ENCODE results near the gene SHISA9.

Gene SHISA9

DNA sequence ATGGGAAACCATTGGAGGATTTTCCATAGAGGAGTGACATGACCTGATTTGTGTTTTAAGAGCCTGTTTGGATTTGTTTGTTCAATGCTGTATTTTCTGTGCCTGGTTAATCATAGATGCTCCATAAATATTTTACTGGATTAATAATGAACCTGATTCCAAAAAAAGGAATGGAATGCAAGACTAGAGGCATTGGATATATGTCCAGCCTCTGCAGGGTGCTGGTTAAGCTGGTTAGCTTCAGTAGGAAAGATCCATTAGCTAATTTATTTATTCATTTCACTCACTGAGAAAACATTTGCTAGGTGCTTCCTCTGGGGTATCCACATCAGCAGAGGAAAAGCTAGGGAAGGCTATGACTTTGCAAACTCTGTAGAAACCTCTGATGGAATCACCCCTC, 57.7 kb downstream of the SHISA9 start:
- no peak for DNase-seq

DNA sequence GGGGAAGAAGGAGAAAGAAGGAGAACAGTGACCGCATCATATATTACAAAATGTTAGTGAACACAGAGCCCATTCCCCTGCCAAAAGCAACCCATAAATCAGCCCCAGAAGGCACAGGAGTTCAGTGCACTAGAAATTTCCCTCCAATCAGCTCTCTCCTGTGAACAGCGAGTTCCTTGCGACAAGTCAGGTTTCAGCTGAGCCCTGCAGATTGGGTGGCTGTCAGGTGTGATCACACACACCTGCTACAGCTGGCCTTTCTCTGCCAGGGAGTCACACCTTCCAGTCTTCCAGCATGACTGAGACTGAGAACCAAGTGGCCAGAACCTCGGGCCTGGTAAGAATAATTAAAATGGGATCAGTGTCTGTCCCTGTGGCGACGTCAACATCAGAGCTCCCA, 60.2 kb downstream of the SHISA9 start:
- DNase-seq: no peak

DNA sequence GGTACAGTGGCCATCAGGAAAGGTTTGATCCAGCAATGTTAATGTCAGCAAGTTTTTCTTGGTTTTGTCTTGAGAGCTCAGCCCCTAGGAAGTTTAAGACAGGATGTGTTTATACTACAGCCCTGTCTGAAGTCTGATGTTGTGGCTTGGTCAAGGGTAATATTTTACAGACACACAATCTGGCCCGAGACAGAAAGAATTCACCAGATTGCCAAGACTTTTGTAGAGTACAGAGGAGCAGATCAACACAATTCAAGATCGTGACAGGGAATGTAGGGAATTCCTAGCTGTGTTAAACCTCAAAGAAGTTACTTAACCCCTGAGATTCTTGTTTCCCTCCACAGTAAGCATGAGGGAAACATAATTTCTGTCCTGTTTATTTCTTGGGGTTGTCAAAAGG, 63.1 kb downstream of the SHISA9 start:
- no peak for DNase-seq

DNA sequence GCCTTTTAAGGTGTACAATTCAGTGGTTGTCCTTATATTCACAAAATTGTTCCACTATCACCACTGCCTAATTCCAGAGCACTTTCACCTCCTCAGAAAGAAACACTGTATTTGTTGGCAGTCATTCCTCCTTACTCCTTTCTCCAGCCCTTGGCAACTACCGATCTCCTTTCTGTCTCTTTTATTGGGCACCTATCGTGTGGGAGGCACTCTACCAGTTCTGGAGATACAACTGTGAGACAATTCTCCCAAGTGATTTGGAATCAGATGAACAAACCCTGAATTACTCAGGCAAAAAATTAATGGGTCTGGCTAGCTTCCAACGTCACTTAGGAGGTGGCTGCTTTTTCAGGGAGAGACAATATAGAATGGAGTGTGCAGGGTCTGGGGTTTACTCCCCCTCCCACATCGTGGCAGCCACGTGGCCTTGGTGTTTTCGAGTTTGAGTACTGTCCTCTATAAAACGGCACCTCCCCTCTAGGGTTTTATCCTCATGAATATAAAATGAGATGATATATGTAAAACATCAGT, 63.9 kb downstream of the SHISA9 start:
- no peak for DNase-seq

DNA sequence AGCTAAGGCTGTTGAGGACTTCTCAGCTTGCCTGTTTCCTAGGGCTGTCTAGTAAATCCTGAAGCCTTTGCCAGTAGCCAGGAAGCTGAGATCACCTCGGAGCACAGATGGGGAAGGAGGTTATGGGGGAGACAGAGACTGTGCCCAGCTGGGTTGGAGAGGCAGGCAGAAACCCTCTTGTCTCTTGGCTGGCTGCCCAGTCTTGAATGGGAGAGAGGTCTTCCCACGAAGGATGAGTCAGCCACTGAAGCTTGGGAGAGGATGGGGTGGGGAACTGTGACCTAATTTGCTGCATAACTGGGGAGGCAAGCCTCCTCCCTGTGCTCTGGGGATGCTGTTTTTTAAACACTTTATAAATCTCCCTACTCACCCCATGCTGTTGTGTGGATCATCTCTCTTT, 69.8 kb downstream of the SHISA9 start:
- no peak for DNase-seq

- DNase-seq: no peak
Observed at GRCh38 chr16:12972246-12972645, 70.8 kb downstream of the SHISA9 start.

DNA sequence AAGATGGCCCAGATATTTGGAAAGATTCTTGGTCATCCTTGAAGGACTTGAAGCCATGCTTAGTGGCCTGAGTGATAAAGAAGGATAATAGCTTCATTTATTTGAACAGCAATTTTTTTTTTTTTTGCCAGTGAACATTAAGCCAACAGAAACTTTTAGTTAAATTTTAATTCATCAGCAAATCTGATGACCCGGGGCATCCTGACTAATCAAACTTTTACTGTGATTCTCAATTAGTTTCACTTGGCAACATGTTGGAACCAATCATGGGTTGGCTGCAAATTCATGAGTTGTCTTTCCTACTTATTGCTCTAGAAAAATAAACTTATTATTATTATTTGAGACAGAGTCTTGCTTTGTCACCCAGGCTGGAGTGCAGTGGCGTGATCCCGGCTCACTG, 74.4 kb downstream of the SHISA9 start:
- DNase-seq: no peak

- no peak for DNase-seq
Observed at GRCh38 chr16:12976496-12976895, 75.1 kb downstream of the SHISA9 start.

- no peak for DNase-seq
Observed at GRCh38 chr16:12976936-12977335, 75.5 kb downstream of the SHISA9 start.

GRCh38 chr16:12985516-12985915, 84.1 kb downstream of the SHISA9 start:
- DNase-seq: no peak

GRCh38 chr16:12988071-12988470, 86.7 kb downstream of the SHISA9 start:
- no peak for DNase-seq

GRCh38 chr16:12992066-12992465, 90.7 kb downstream of the SHISA9 start:
- no peak for DNase-seq

GRCh38 chr16:12994402-12994801, 93.0 kb downstream of the SHISA9 start:
- no peak for DNase-seq

- DNase-seq: no peak
Observed at GRCh38 chr16:12995721-12996372, 94.4 kb downstream of the SHISA9 start.

GRCh38 chr16:12998361-12999085, 97.1 kb downstream of the SHISA9 start:
- DNase-seq: no peak

DNA sequence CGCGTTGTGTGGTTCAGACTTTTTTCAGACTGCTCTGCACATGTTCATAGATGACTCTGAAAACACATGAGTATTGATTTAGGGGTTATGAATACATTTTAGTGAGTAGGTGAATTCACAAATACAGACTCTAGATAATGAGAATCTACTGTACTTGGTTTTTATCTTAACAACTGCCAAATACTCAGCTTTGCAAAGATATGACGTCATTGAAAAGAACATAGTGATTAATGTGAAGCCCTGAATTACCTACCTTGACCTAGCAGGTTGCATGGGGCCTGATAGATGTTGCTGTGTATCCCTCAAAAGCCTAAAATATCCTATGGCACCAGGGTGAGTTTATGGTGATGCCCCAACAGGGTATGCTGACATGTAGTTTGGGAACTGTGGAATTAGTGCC, 98.0 kb downstream of the SHISA9 start:
- DNase-seq: no peak

- no peak for DNase-seq
Observed at GRCh38 chr16:13005721-13006247, 104.4 kb downstream of the SHISA9 start.

GRCh38 chr16:13012601-13013000, 111.2 kb downstream of the SHISA9 start:
- DNase-seq: no peak

GRCh38 chr16:13013043-13013442, 111.6 kb downstream of the SHISA9 start:
- no peak for DNase-seq

GRCh38 chr16:13014476-13014875, 113.1 kb downstream of the SHISA9 start:
- no peak for DNase-seq

- no peak for DNase-seq
Observed at GRCh38 chr16:13018026-13018425, 116.6 kb downstream of the SHISA9 start.

DNA sequence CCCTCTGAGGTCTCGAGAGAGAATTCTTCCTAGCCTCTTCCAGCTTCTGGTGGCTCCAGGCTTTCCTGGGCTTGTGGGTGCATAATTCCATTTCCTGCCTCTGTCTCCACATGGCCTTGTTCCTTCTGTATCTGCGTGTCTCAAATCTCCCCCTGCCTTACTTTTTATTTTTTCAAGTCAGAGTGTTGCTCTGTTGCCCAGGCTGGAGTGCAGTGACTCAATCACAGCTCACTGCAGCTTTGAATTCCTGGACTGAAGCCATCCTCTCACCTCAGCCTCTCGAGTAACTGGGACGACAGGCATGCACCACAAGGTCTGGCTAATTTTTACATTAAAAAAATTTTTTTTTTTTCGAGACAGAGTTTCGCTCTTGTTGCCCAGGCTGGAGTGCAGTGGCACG, 120.6 kb downstream of the SHISA9 start:
- no peak for DNase-seq

DNA sequence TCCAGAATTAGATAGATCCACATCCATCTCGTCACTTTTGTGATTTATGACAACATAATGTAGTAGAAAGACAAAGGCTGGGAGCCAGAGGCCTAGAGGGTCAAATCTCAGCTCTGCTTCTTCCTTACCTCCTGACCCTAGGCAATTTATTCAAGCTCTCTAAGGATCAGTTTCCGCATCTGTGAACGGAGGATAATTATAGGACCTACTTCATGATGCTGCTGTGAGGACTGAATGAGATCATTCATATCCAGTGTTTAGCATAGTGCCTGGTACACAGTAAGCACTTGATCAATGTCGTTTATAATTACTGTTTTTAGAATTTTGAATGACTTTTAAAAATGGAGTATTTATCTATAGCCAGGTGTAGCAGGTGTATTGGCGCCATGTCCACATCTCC, 128.4 kb downstream of the SHISA9 start:
- no peak for DNase-seq

DNA sequence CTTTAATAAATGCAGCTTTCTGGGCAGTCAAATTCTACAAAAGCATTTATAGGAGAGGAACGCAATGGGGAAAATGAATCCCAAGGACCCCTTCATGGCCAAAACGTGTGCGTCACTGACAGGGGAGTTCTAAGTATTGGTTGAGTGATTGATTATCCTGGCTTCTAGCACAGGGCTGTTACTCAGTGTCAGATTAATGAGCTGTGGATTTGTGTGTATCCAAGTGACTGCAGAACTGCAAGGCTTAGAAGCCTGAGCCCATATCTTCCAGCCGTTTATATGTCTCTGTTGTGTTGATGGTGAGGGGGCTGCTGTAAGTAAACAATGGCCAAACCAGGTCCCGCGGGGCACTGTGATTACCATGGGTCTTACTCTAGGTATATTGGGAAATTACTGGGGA, 129.4 kb downstream of the SHISA9 start:
- DNase-seq: no peak

Measured in NCI-H1694 treated with DMSO at 0.1 percent for 48 hours (cell line).